LHCN-M2 (cell line): ENCODE results near the gene MND1. TPM values are rescaled to one million over a fixed set of nuclear protein-coding genes. Genes with fewer than 3 reads are reported as not detected.

Source experiments
- DNase-seq: peaks from one replicate; pipeline ENCODE4 v3.0.0-alpha.2; 2012; ENCODE audit warnings: low read depth
- polyA plus RNA-seq: library from polyadenylated mRNA; unstranded; fragments of >200 nt; gene quantifications from one replicate; pipeline ENCODE4 v1.2.1, GENCODE V29; 2012; ENCODE audit warnings: missing spikeins
- total RNA-seq: library from RNA; depleted of rRNA; stranded (reverse); fragments of >200 nt; gene quantifications from 2 replicates; pipeline ENCODE4 v1.2.3, GENCODE V29; 2014; rRNA removed

MND1 gene
- 15.8 and 20.5 TPM in 2 replicates for total RNA-seq
- polyA plus RNA-seq: 4.8 TPM

- peak; percentile 76 for DNase-seq
Observed at GRCh38 chr4:153344131-153345011, at the start of gene MND1. Gene MND1 (plus strand): TSS chr4:153344688. CDS start chr4:153344738, 50 bp downstream.

GRCh38 chr4:153295131-153295755, 49.2 kb upstream of the MND1 start:
- DNase-seq: no peak

- no peak for DNase-seq
Observed at GRCh38 chr4:153296040-153296823, 48.3 kb upstream of the MND1 start.

GRCh38 chr4:153297116-153297515, 47.4 kb upstream of the MND1 start:
- DNase-seq: no peak

- no peak for DNase-seq
Observed at GRCh38 chr4:153310793-153311192, 33.7 kb upstream of the MND1 start.

GRCh38 chr4:153314915-153315314, 29.6 kb upstream of the MND1 start:
- DNase-seq: no peak

GRCh38 chr4:153318696-153319320, 25.7 kb upstream of the MND1 start:
- peak; percentile 48 for DNase-seq

GRCh38 chr4:153322791-153323190, 21.7 kb upstream of the MND1 start:
- DNase-seq: no peak

GRCh38 chr4:153324046-153324445, 20.4 kb upstream of the MND1 start:
- DNase-seq: no peak

- DNase-seq: no peak
Observed at GRCh38 chr4:153325558-153325957, 18.9 kb upstream of the MND1 start.

- peak; percentile 23 for DNase-seq
Observed at GRCh38 chr4:153326513-153326912, 18.0 kb upstream of the MND1 start.

GRCh38 chr4:153327247-153327646, 17.2 kb upstream of the MND1 start:
- DNase-seq: no peak

- DNase-seq: no peak
Observed at GRCh38 chr4:153332936-153333335, 11.6 kb upstream of the MND1 start.

- no peak for DNase-seq
Observed at GRCh38 chr4:153333874-153334273, 10.6 kb upstream of the MND1 start.

- no peak for DNase-seq
Observed at GRCh38 chr4:153335665-153336064, 8.8 kb upstream of the MND1 start.

GRCh38 chr4:153337686-153338085, 6.8 kb upstream of the MND1 start:
- no peak for DNase-seq

- DNase-seq: peak; percentile 68
Observed at GRCh38 chr4:153341575-153342090, 2.9 kb upstream of the MND1 start.

- no peak for DNase-seq
Observed at GRCh38 chr4:153342751-153343552, 1.5 kb upstream of the MND1 start.

GRCh38 chr4:153345012-153345981, 809 bp downstream of the MND1 start:
- DNase-seq: peak; percentile 69
